OCI-LY1 (cell line): ENCODE results near the gene ZBTB47.

Source experiments
- CTCF ChIP-seq: fragments of 200-600 bp; sonication (generic), shearing (Covaris generic); IDR thresholded peaks from 2 replicates; pipeline ENCODE4 v1.5.1; 2017; ENCODE audit warnings: mild to moderate bottlenecking, antibody characterized with exemption, low read length, moderate library complexity, mixed read lengths
- EZH2 ChIP-seq: fragments of 200-600 bp; sonication (generic), shearing (Covaris generic); IDR thresholded peaks from 2 replicates; pipeline ENCODE4 v1.8.0; 2017; ENCODE audit warnings: borderline replicate concordance, mixed run types, mild to moderate bottlenecking, antibody characterized with exemption, low read length, moderate library complexity, mixed read lengths

GRCh38 chr3:42653303-42653559 is 266 bp upstream of the ZBTB47 start:
- TF ChIP-seq CTCF (no peak), EZH2 (no peak)
